HG03457 (cell line): ENCODE data around the gene CLDN2.
"Not testable (repeated sequence)": the region's sequence is repeated elsewhere in the genome, so short reads cannot be mapped to it uniquely, and the experiment has no call there.

ENCODE experiments used
- ATAC-seq: cut with Tn5 transposase; IDR thresholded peaks from one replicate; pipeline ENCODE4 v1.9.1; 2021; ENCODE audit warnings: moderate number of reproducible peaks; ENCODE audit not compliant: unreplicated experiment

Gene CLDN2

GRCh38 chrX:106919932-106920452 lies at the start of gene CLDN2:
Gene CLDN2 (plus strand): TSS chrX:106920402. CDS start chrX:106928229, 7,827 bp downstream.
- ATAC-seq, result no peak

- ATAC-seq, result not testable (repeated sequence)
These were observed 47.4 kb upstream of the CLDN2 start for GRCh38 chrX:106872796-106873195.

GRCh38 chrX:106874075-106874474 lies 46.1 kb upstream of the CLDN2 start:
- no peak for ATAC-seq

- no peak for ATAC-seq
These were observed 45.1 kb upstream of the CLDN2 start for GRCh38 chrX:106875151-106875550.

GRCh38 chrX:106889468-106889867 lies 30.7 kb upstream of the CLDN2 start:
- no peak for ATAC-seq

GRCh38 chrX:106891762-106892460 lies 28.3 kb upstream of the CLDN2 start:
- ATAC-seq, result no peak

- no peak for ATAC-seq
These were observed 25.8 kb upstream of the CLDN2 start for GRCh38 chrX:106894392-106894909.

- ATAC-seq, result no peak
These were observed 25.2 kb upstream of the CLDN2 start for GRCh38 chrX:106894978-106895452.

- ATAC-seq, result no peak
These were observed 22.9 kb upstream of the CLDN2 start for GRCh38 chrX:106897259-106897658.

GRCh38 chrX:106898462-106898861 lies 21.7 kb upstream of the CLDN2 start:
- no peak for ATAC-seq

- no peak for ATAC-seq
These were observed 20.9 kb upstream of the CLDN2 start for GRCh38 chrX:106899276-106899675.

GRCh38 chrX:106899841-106900240 lies 20.4 kb upstream of the CLDN2 start:
- ATAC-seq, result no peak

GRCh38 chrX:106901341-106901740 lies 18.9 kb upstream of the CLDN2 start:
- no peak for ATAC-seq

- no peak for ATAC-seq
These were observed 18.4 kb upstream of the CLDN2 start for GRCh38 chrX:106901781-106902219.

GRCh38 chrX:106902684-106903083 lies 17.5 kb upstream of the CLDN2 start:
- ATAC-seq, result no peak

- ATAC-seq, result no peak
These were observed 16.8 kb upstream of the CLDN2 start, which contains the start of gene RIPPLY1 for GRCh38 chrX:106903291-106903824. Gene RIPPLY1 (minus strand): TSS chrX:106903341. CDS start chrX:106903287, 54 bp downstream.

- no peak for ATAC-seq
These were observed 16.2 kb upstream of the CLDN2 start for GRCh38 chrX:106903856-106904528.

- no peak for ATAC-seq
These were observed 15.0 kb upstream of the CLDN2 start for GRCh38 chrX:106905064-106905708.

- no peak for ATAC-seq
These were observed 13.8 kb upstream of the CLDN2 start for GRCh38 chrX:106906361-106906760.

- no peak for ATAC-seq
These were observed 7.3 kb upstream of the CLDN2 start for GRCh38 chrX:106912864-106913263.
